SK-N-SH (cell line): ENCODE results near the gene PLEKHG7.

ENCODE experiments used
- CHD2 ChIP-seq: fragments of 150-350 bp; IDR thresholded peaks from 2 replicates; pipeline ENCODE4 v1.6.1; 2018; ENCODE audit warnings: low read length; ENCODE audit not compliant: partially characterized antibody
- EZH2phosphoT487 ChIP-seq: fragments of 200-600 bp; sonication (generic); IDR thresholded peaks from 2 replicates; pipeline ENCODE4 v1.6.1; 2017; ENCODE audit warnings: low read depth, mixed run types, mild to moderate bottlenecking, antibody characterized with exemption, moderate library complexity, borderline replicate concordance
- POLR2AphosphoS5 ChIP-seq: IDR thresholded peaks from 2 replicates; pipeline ENCODE4 v1.6.1; 2012; ENCODE audit warnings: low read depth, low read length
- TAF1 ChIP-seq: IDR thresholded peaks from 2 replicates; pipeline ENCODE4 v1.6.1; 2012; ENCODE audit warnings: low read depth, mild to moderate bottlenecking, low read length, moderate library complexity, borderline replicate concordance
- YY1 ChIP-seq: IDR thresholded peaks from 2 replicates; pipeline ENCODE4 v1.4.0; 2012; ENCODE audit warnings: low read depth, mild to moderate bottlenecking
- TF ChIP-seq, protein P1 (sequence below): fragments of 200-600 bp; sonication (generic); IDR thresholded peaks from 2 replicates; pipeline ENCODE4 v1.6.1; 2017; ENCODE audit warnings: antibody characterized with exemption, mild to moderate bottlenecking, moderate library complexity
- TF ChIP-seq, protein P2 (sequence below): IDR thresholded peaks from 2 replicates; pipeline ENCODE4 v1.4.0; 2012; ENCODE audit warnings: low read depth, borderline replicate concordance

DNA sequence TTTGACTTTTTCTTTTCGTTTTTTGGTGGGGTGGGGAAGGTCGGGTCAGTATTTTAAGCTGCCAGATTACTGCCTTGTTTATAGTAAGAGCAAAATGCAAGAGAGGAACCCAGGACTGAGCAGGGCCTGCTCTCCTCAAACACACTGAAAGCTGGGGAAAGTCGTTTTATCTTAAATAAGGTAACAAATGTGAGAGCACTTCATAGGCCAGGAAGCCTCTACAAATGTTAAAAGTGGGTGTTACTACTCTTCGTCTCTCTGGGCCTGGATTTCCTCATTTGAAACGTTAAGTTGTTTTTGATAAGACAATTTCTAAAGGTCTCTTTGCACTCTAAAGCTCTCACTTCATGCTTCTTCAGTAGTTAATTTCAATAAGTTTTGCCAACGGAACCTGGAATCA is 33.8 kb downstream of the PLEKHG7 start:
- TF ChIP-seq TAF1: no peak
- TF ChIP-seq EZH2phosphoT487: no peak
- TF ChIP-seq POLR2AphosphoS5: no peak
- TF ChIP-seq CHD2: no peak
- TF ChIP-seq, protein P1, sequence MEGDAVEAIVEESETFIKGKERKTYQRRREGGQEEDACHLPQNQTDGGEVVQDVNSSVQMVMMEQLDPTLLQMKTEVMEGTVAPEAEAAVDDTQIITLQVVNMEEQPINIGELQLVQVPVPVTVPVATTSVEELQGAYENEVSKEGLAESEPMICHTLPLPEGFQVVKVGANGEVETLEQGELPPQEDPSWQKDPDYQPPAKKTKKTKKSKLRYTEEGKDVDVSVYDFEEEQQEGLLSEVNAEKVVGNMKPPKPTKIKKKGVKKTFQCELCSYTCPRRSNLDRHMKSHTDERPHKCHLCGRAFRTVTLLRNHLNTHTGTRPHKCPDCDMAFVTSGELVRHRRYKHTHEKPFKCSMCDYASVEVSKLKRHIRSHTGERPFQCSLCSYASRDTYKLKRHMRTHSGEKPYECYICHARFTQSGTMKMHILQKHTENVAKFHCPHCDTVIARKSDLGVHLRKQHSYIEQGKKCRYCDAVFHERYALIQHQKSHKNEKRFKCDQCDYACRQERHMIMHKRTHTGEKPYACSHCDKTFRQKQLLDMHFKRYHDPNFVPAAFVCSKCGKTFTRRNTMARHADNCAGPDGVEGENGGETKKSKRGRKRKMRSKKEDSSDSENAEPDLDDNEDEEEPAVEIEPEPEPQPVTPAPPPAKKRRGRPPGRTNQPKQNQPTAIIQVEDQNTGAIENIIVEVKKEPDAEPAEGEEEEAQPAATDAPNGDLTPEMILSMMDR: no peak
- no peak for TF ChIP-seq YY1
- TF ChIP-seq, protein P2, sequence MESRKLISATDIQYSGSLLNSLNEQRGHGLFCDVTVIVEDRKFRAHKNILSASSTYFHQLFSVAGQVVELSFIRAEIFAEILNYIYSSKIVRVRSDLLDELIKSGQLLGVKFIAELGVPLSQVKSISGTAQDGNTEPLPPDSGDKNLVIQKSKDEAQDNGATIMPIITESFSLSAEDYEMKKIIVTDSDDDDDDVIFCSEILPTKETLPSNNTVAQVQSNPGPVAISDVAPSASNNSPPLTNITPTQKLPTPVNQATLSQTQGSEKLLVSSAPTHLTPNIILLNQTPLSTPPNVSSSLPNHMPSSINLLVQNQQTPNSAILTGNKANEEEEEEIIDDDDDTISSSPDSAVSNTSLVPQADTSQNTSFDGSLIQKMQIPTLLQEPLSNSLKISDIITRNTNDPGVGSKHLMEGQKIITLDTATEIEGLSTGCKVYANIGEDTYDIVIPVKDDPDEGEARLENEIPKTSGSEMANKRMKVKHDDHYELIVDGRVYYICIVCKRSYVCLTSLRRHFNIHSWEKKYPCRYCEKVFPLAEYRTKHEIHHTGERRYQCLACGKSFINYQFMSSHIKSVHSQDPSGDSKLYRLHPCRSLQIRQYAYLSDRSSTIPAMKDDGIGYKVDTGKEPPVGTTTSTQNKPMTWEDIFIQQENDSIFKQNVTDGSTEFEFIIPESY: no peak
